H1 (cell line): Measurements from ENCODE around the gene FANK1. TPM values are rescaled to one million over a fixed set of nuclear protein-coding genes. Genes with fewer than 3 reads are reported as not detected.
"Not testable (repeated sequence)": the region's sequence is repeated elsewhere in the genome, so short reads cannot be mapped to it uniquely, and the experiment has no call there.

Source experiments
- CTCF ChIA-PET: fragments of 300-600 bp; sonication (Branson Sonifier 250); formaldehyde crosslinking; loops from one replicate; lab custom pipeline; 2021; ENCODE audit not compliant: partially characterized antibody; lab: Charles Lee
- POLR2A ChIA-PET: fragments of 300-600 bp; sonication (Branson Sonifier 250); formaldehyde crosslinking; loops from one replicate; lab custom pipeline; 2021; ENCODE audit warnings: inconsistent platforms; ENCODE audit not compliant: partially characterized antibody; lab: Charles Lee
- DNase-seq, 2 experiments: peaks; one replicate each; pipeline versions ENCODE4 v3.0.0 to v3.0.0-alpha.2; 2010 to 2022; ENCODE audit warnings: low spot score in 2 of 2, low read depth in 1 of 2, mixed read lengths in 1 of 2
- FAIRE-seq: peaks from 2 replicates; lab custom pipeline; 2011; peaks lifted over from hg19 to GRCh38; lab: Jason Lieb, UNC
- H2AFZ ChIP-seq: 2 replicates; pipeline ENCODE4 v1.8.1; 2012; ENCODE audit warnings: low read length, inconsistent platforms
- H2AK5ac ChIP-seq: 2 replicates; pipeline ENCODE4 v1.6.1; 2013; ENCODE audit warnings: low read depth, low read length
- H2BK120ac ChIP-seq: replicated peaks from 2 replicates; pipeline ENCODE3; 2013; ENCODE audit warnings: low read depth, low read length, inconsistent platforms
- H2BK12ac ChIP-seq: 2 replicates; pipeline ENCODE4 v1.6.1; 2013; ENCODE audit warnings: low read depth, low read length
- H2BK15ac ChIP-seq: 2 replicates; pipeline ENCODE4 v1.6.1; 2013; ENCODE audit warnings: low read length
- H2BK20ac ChIP-seq: 2 replicates; pipeline ENCODE4 v1.6.1; 2013; ENCODE audit warnings: low read length
- H2BK5ac ChIP-seq: 2 replicates; pipeline ENCODE4 v1.6.1; 2013; ENCODE audit warnings: low read depth, low read length
- H3K14ac ChIP-seq: 2 replicates; pipeline ENCODE4 v1.6.1; 2013; ENCODE audit warnings: inconsistent platforms; ENCODE audit not compliant: insufficient read length
- H3K18ac ChIP-seq: 2 replicates; pipeline ENCODE4 v1.6.1; 2013; ENCODE audit warnings: low read length; ENCODE audit errors: extremely low read depth
- H3K23ac ChIP-seq: 2 replicates; pipeline ENCODE4 v1.6.1; 2013; ENCODE audit warnings: inconsistent platforms; ENCODE audit not compliant: insufficient read length
- H3K23me2 ChIP-seq: 2 replicates; pipeline ENCODE4 v1.6.1; 2013; ENCODE audit warnings: low read depth, low read length
- H3K27ac ChIP-seq: 2 replicates; pipeline ENCODE4 v1.6.1; 2011; ENCODE audit warnings: low read depth, low read length, inconsistent platforms
- H3K27me3 ChIP-seq, 4 experiments: replicated peaks in 1 of 4; 1 replicate in 1 of 4; 2 replicates in 3 of 4; pipeline versions ENCODE4 v1.6.1 to v1.8.1; 2011 to 2013; ENCODE audit warnings: low read length in 3 of 4, mild to moderate bottlenecking in 3 of 4, inconsistent platforms in 2 of 4, mixed read lengths in 2 of 4, moderate library complexity in 1 of 4; ENCODE audit not compliant: control insufficient read depth in 3 of 4, insufficient read depth in 3 of 4; ENCODE audit errors: extremely low read depth in 1 of 4
- H3K36me3 ChIP-seq, 4 experiments: 2 replicates each; pipeline versions ENCODE4 v1.6.1 to v1.8.1; 2011 to 2013; ENCODE audit warnings: mild to moderate bottlenecking in 4 of 4, low read length in 3 of 4, moderate library complexity in 2 of 4, control low read depth in 1 of 4, inconsistent platforms in 1 of 4; ENCODE audit not compliant: insufficient read depth in 4 of 4, control insufficient read depth in 2 of 4
- H3K4ac ChIP-seq: replicated peaks from 2 replicates; pipeline ENCODE3; 2013; ENCODE audit warnings: low read length, low read depth, mixed read lengths, inconsistent platforms; ENCODE audit not compliant: insufficient read length
- H3K4me1 ChIP-seq, 4 experiments: replicated peaks in 1 of 4; 1 replicate in 1 of 4; 2 replicates in 3 of 4; pipeline versions ENCODE4 v1.6.1 to v1.8.1; 2011 to 2013; ENCODE audit warnings: low read length in 3 of 4, inconsistent platforms in 2 of 4, mixed read lengths in 1 of 4; ENCODE audit not compliant: insufficient read depth in 4 of 4, control insufficient read depth in 3 of 4
- H3K4me2 ChIP-seq, 2 experiments: 2 replicates each; pipeline versions ENCODE4 v1.6.1 to v1.8.1; 2011 to 2013; ENCODE audit warnings: low read depth in 2 of 2, low read length in 2 of 2, control low read depth in 1 of 2, inconsistent platforms in 1 of 2, mild to moderate bottlenecking in 1 of 2; ENCODE audit not compliant: insufficient read depth in 1 of 2
- H3K4me3 ChIP-seq, 4 experiments: fragments of 200-600, 300-600 bp in 1 of 4; sonication (generic), shearing (Covaris generic), sonication (Bioruptor Twin) in 1 of 4; 2 replicates each; pipeline versions ENCODE4 v1.5.1 to v1.8.1; 2011 to 2016; ENCODE audit warnings: low read length in 4 of 4, low read depth in 3 of 4, control low read depth in 2 of 4, inconsistent platforms in 2 of 4, mild to moderate bottlenecking in 2 of 4, mixed read lengths in 1 of 4, moderate library complexity in 1 of 4; ENCODE audit not compliant: insufficient read depth in 2 of 4; ENCODE audit errors: extremely low read depth in 1 of 4
- H3K56ac ChIP-seq: replicated peaks from 2 replicates; pipeline ENCODE3; 2013; ENCODE audit warnings: low read depth, mild to moderate bottlenecking, mixed read lengths, low read length, inconsistent platforms; ENCODE audit not compliant: insufficient read length
- H3K79me1 ChIP-seq: 2 replicates; pipeline ENCODE4 v1.6.1; 2013; ENCODE audit warnings: low read depth, low read length, control low read depth
- H3K79me2 ChIP-seq, 2 experiments: 2 replicates each; pipeline versions ENCODE4 v1.6.1 to v1.8.1; 2012 to 2013; ENCODE audit warnings: low read length in 2 of 2, mild to moderate bottlenecking in 2 of 2, inconsistent platforms in 1 of 2; ENCODE audit not compliant: insufficient read depth in 2 of 2, control insufficient read depth in 1 of 2
- H3K9ac ChIP-seq, 4 experiments: replicated peaks in 1 of 4; 1 replicate in 1 of 4; 2 replicates in 3 of 4; pipeline versions ENCODE4 v1.6.1 to v1.8.1; 2011 to 2013; ENCODE audit warnings: low read depth in 3 of 4, low read length in 3 of 4, control low read depth in 2 of 4, mild to moderate bottlenecking in 2 of 4, moderate library complexity in 2 of 4, inconsistent platforms in 1 of 4; ENCODE audit errors: extremely low read depth in 1 of 4
- H3K9me3 ChIP-seq, 2 experiments: 2 replicates each; pipeline versions ENCODE4 v1.6.1 to v1.8.1; 2012 to 2013; ENCODE audit warnings: mild to moderate bottlenecking in 2 of 2, moderate library complexity in 2 of 2, control low read depth in 1 of 2, inconsistent platforms in 1 of 2, low read depth in 1 of 2, low read length in 1 of 2, mixed read lengths in 1 of 2; ENCODE audit not compliant: insufficient read depth in 2 of 2
- H4K20me1 ChIP-seq, 2 experiments: replicated peaks in 1 of 2; 2 replicates each; pipeline versions ENCODE3 to v1.8.1; 2011 to 2013; ENCODE audit warnings: inconsistent platforms in 2 of 2, low read length in 2 of 2, mild to moderate bottlenecking in 1 of 2; ENCODE audit not compliant: insufficient read depth in 2 of 2, control insufficient read depth in 1 of 2
- H4K5ac ChIP-seq: 2 replicates; pipeline ENCODE4 v1.6.1; 2013; ENCODE audit warnings: low read length, low read depth, mixed read lengths, inconsistent platforms; ENCODE audit not compliant: insufficient read length
- H4K8ac ChIP-seq: 2 replicates; pipeline ENCODE4 v1.8.0; 2013; ENCODE audit warnings: mild to moderate bottlenecking, moderate library complexity, low read length, inconsistent platforms; ENCODE audit not compliant: insufficient read depth; ENCODE audit errors: extremely low read depth
- H4K91ac ChIP-seq: replicated peaks from 2 replicates; pipeline ENCODE3; 2013; ENCODE audit warnings: low read length, mixed read lengths, inconsistent platforms; ENCODE audit not compliant: insufficient read length
- CTCF ChIP-seq, 3 experiments: IDR thresholded peaks; 1 replicate in 2 of 3; 2 replicates in 1 of 3; pipeline versions ENCODE4 v1.5.1 to v1.6.1; 2011; ENCODE audit warnings: low read length in 3 of 3, mild to moderate bottlenecking in 3 of 3, inconsistent platforms in 2 of 3, low read depth in 1 of 3, moderate library complexity in 1 of 3; ENCODE audit not compliant: insufficient read depth in 1 of 3; ENCODE audit errors: control extremely low read depth in 1 of 3
- GTF2F1 ChIP-seq: IDR thresholded peaks from 2 replicates; pipeline ENCODE4 v1.6.1; 2012; ENCODE audit warnings: low read depth, low read length, improper control_type of control experiment, borderline replicate concordance
- HDAC2 ChIP-seq, 2 experiments: fragments of 300-600 bp in 1 of 2; sonication (generic) in 1 of 2; IDR thresholded peaks; 2 replicates each; pipeline ENCODE4 v1.6.1; 2011 to 2012; ENCODE audit warnings: low read depth in 2 of 2, low read length in 2 of 2, mild to moderate bottlenecking in 2 of 2, moderate library complexity in 2 of 2, borderline replicate concordance in 1 of 2, inconsistent platforms in 1 of 2
- JUND ChIP-seq: IDR thresholded peaks from 2 replicates; pipeline ENCODE4 v1.6.1; 2011; ENCODE audit warnings: mild to moderate bottlenecking, improper control_type of control experiment, low read length
- SRF ChIP-seq: IDR thresholded peaks from 2 replicates; pipeline ENCODE4 v1.6.1; 2011; ENCODE audit warnings: mild to moderate bottlenecking, low read depth, low read length, moderate library complexity
- WGBS, 2 experiments: shearing (Covaris generic) in 1 of 2; methylation state at CpG; one replicate each; pipeline versions ENCODE4 v1.1.6 to v1.1.7; 2013 to 2015; ENCODE audit warnings: low lambda C conversion rate in 2 of 2, mixed read lengths in 2 of 2, inconsistent platforms in 1 of 2, low coverage in 1 of 2, missing lambda C conversion rate in 1 of 2; ENCODE audit not compliant: insufficient replicate concordance in 2 of 2, insufficient coverage in 1 of 2, insufficient read length in 1 of 2; ENCODE audit errors: extremely low coverage in 1 of 2, missing lambda C conversion rate in 1 of 2; 5-methylcytosine and 5-hydroxymethylcytosine counted together
- polyA plus RNA-seq, 7 experiments: library from polyadenylated mRNA; depleted of rRNA in 3 of 7; stranded (reverse) in 5 of 7; unstranded in 2 of 7; fragments of >200 nt in 5 of 7; fragments of 200-250 nt in 2 of 7; gene quantifications; 1 replicate in 5 of 7; 2 replicates in 1 of 7; 4 replicates in 1 of 7; pipeline versions ENCODE4 v1.2.1 to v1.2.3, GENCODE V29; 2011 to 2013; ENCODE audit warnings: missing spikeins in 2 of 7, mixed read lengths in 2 of 7
- total RNA-seq: library from RNA; stranded (reverse); fragmentation: NEBNext Ultra II Directional; extraction: Animal tissue kit (Norgen Biotek cat#: 25700); gene quantifications from 2 replicates; pipeline ENCODE4 v1.2.1, GENCODE V29; 2021

Gene FANK1
- total and polyA plus RNA-seq, 2 of the 8 experiments (the other 6 are each of a cell fraction or from before 2014, with no cell fraction given): 1.2 TPM; not detected in 1

DNA sequence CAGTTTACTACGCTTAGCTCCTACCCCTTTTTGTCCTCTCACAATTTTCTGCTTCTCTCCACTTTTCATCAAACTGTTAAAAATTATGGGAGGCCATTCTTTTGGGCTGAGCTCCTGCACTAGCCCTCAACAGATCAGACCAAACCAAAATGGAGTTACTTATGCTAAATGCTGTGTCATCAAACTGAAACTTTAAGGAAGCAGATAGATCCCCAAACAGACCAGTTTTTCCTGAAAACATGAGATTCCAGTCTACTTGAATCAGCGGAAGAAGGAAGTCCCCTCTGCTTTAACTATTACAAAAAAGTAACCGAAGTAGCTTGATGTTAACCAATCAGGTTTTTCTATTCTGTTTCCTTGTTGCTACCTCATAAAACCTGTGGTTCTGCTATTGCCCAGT lies 20.6 kb downstream of the FANK1 start (continued):
- TF ChIP-seq CTCF (IDR thresholded peaks at IDR 0.05; ENCODE audit: control extremely low read depth in 1 of 3, insufficient read depth in 1 of 3, low read depth in 1 of 3, low read length in 3 of 3) (no peak), JUND (no peak), HDAC2 (IDR thresholded peaks at IDR 0.05; ENCODE audit: borderline replicate concordance in 1 of 2, low read depth in 2 of 2, low read length in 2 of 2) (no peak), SRF (no peak), GTF2F1 (no peak)

- H4K5ac ChIP-seq, H2BK5ac ChIP-seq, H3K27me3 ChIP-seq, H3K79me2 ChIP-seq, H3K4me1 ChIP-seq, H2BK12ac ChIP-seq, FAIRE-seq, H2BK15ac ChIP-seq, H3K14ac ChIP-seq, H3K4me3 ChIP-seq, H3K79me1 ChIP-seq, H3K56ac ChIP-seq, H3K23me2 ChIP-seq, H2BK20ac ChIP-seq, H3K4ac ChIP-seq, H3K9ac ChIP-seq, H3K9me3 ChIP-seq, H3K23ac ChIP-seq, H3K18ac ChIP-seq, H2BK120ac ChIP-seq, H4K91ac ChIP-seq, POLR2A ChIA-PET, H3K36me3 ChIP-seq, DNase-seq, H2AK5ac ChIP-seq, H3K27ac ChIP-seq, H3K4me2 ChIP-seq, H4K20me1 ChIP-seq, H4K8ac ChIP-seq, H2AFZ ChIP-seq: not testable (repeated sequence)
- 87% methylated on average over 8 of the region's 8 CpGs; no CpG with 5 or more reads in 1 of the 2 experiments for whole genome bisulfite sequencing, 2 experiments
- CTCF ChIA-PET: interaction anchor here (3.7 kb wide), 1 partner anchor 17 kb away, joined by 18 read pairs; no protein-coding TSS in a partner anchor
Observed at GRCh38 chr10:125917704-125918361, 21.5 kb downstream of the FANK1 start.
